Measurements from ENCODE around the gene P2RX5.

The P2RX5 gene

GRCh38 chr17:3695129-3695722, 729 bp downstream of the P2RX5 start:
- H3K36me3 ChIP-seq (ENCODE audit: control insufficient read depth, insufficient read depth, low read length), result no peaks in the 10 kb centered on the region
- H3K27ac ChIP-seq (ENCODE audit: insufficient read depth, low read depth, low read length, poor library complexity, severe bottlenecking), result no peak overlapping the region
- WGBS, 2 experiments, result 24 to 27% methylated on average over 16 of the region's 17 CpGs
- no peaks in the 10 kb centered on the region for H3K9me3 ChIP-seq (ENCODE audit: control insufficient read depth, low read length)
- H3K4me3 ChIP-seq (ENCODE audit: insufficient read depth, low read depth, low read length), result no peak overlapping the region
- H3K4me1 ChIP-seq (ENCODE audit: control insufficient read depth, insufficient read depth, low read length), result peaks cover 3% of the 10 kb centered on the region
- peaks cover 51% of the 10 kb centered on the region for H3K27me3 ChIP-seq (ENCODE audit: control insufficient read depth, insufficient read depth, low read length, poor library complexity, severe bottlenecking)

GRCh38 chr17:3693829-3694231, 2.1 kb downstream of the P2RX5 start:
- Histone ChIP-seq H3K4me1 (ENCODE audit: control insufficient read depth, insufficient read depth, low read length) (peaks cover 3% of the 10 kb centered on the region), H3K9me3 (ENCODE audit: control insufficient read depth, low read length) (no peaks in the 10 kb centered on the region), H3K36me3 (ENCODE audit: control insufficient read depth, insufficient read depth, low read length) (no peaks in the 10 kb centered on the region), H3K27ac (ENCODE audit: insufficient read depth, low read depth, low read length, poor library complexity, severe bottlenecking) (no peak overlapping the region), H3K27me3 (ENCODE audit: control insufficient read depth, insufficient read depth, low read length, poor library complexity, severe bottlenecking) (peaks cover 51% of the 10 kb centered on the region), H3K4me3 (ENCODE audit: insufficient read depth, low read depth, low read length) (no peak overlapping the region)
- 89 to 91% methylated on average over 9 of the region's 9 CpGs for WGBS, 2 experiments

GRCh38 chr17:3693141-3693540, 2.8 kb downstream of the P2RX5 start:
- Histone ChIP-seq H3K4me3 (ENCODE audit: insufficient read depth, low read depth, low read length) (no peak overlapping the region), H3K27ac (ENCODE audit: insufficient read depth, low read depth, low read length, poor library complexity, severe bottlenecking) (no peak overlapping the region), H3K4me1 (ENCODE audit: control insufficient read depth, insufficient read depth, low read length) (peaks cover 6% of the 10 kb centered on the region), H3K9me3 (ENCODE audit: control insufficient read depth, low read length) (no peaks in the 10 kb centered on the region), H3K27me3 (ENCODE audit: control insufficient read depth, insufficient read depth, low read length, poor library complexity, severe bottlenecking) (peaks cover 46% of the 10 kb centered on the region), H3K36me3 (ENCODE audit: control insufficient read depth, insufficient read depth, low read length) (no peaks in the 10 kb centered on the region)
- 89 to 92% methylated on average over 4 of the region's 4 CpGs for WGBS, 2 experiments

GRCh38 chr17:3692346-3692745, 3.6 kb downstream of the P2RX5 start:
- Histone ChIP-seq H3K36me3 (ENCODE audit: control insufficient read depth, insufficient read depth, low read length) (no peaks in the 10 kb centered on the region), H3K27me3 (ENCODE audit: control insufficient read depth, insufficient read depth, low read length, poor library complexity, severe bottlenecking) (peaks cover 38% of the 10 kb centered on the region), H3K27ac (ENCODE audit: insufficient read depth, low read depth, low read length, poor library complexity, severe bottlenecking) (no peak overlapping the region), H3K4me1 (ENCODE audit: control insufficient read depth, insufficient read depth, low read length) (peaks cover 6% of the 10 kb centered on the region), H3K9me3 (ENCODE audit: control insufficient read depth, low read length) (no peaks in the 10 kb centered on the region), H3K4me3 (ENCODE audit: insufficient read depth, low read depth, low read length) (no peak overlapping the region)
- WGBS, 2 experiments, result 86 to 92% methylated on average over 9 of the region's 9 CpGs

- peaks cover 31% of the 10 kb centered on the region for H3K27me3 ChIP-seq (ENCODE audit: control insufficient read depth, insufficient read depth, low read length, poor library complexity, severe bottlenecking)
- H3K4me3 ChIP-seq (ENCODE audit: insufficient read depth, low read depth, low read length), result no peak overlapping the region
- H3K36me3 ChIP-seq (ENCODE audit: control insufficient read depth, insufficient read depth, low read length), result no peaks in the 10 kb centered on the region
- no peaks in the 10 kb centered on the region for H3K9me3 ChIP-seq (ENCODE audit: control insufficient read depth, low read length)
- peaks cover 6% of the 10 kb centered on the region for H3K4me1 ChIP-seq (ENCODE audit: control insufficient read depth, insufficient read depth, low read length)
- no peak overlapping the region for H3K27ac ChIP-seq (ENCODE audit: insufficient read depth, low read depth, low read length, poor library complexity, severe bottlenecking)
- 91% methylated on average over 16 of the region's 16 CpGs for WGBS, 2 experiments
Measured at GRCh38 chr17:3691617-3692067, 4.3 kb downstream of the P2RX5 start.

- Histone ChIP-seq H3K36me3 (ENCODE audit: control insufficient read depth, insufficient read depth, low read length) (no peaks in the 10 kb centered on the region), H3K27ac (ENCODE audit: insufficient read depth, low read depth, low read length, poor library complexity, severe bottlenecking) (no peak overlapping the region), H3K27me3 (ENCODE audit: control insufficient read depth, insufficient read depth, low read length, poor library complexity, severe bottlenecking) (peaks cover 17% of the 10 kb centered on the region), H3K9me3 (ENCODE audit: control insufficient read depth, low read length) (no peaks in the 10 kb centered on the region), H3K4me1 (ENCODE audit: control insufficient read depth, insufficient read depth, low read length) (peaks cover 6% of the 10 kb centered on the region), H3K4me3 (ENCODE audit: insufficient read depth, low read depth, low read length) (no peak overlapping the region)
- WGBS, 2 experiments, result 87 to 89% methylated on average over 22 of the region's 22 CpGs
Measured at GRCh38 chr17:3690094-3690715, 5.8 kb downstream of the P2RX5 start.

- H3K27ac ChIP-seq (ENCODE audit: insufficient read depth, low read depth, low read length, poor library complexity, severe bottlenecking), result no peak overlapping the region
- H3K36me3 ChIP-seq (ENCODE audit: control insufficient read depth, insufficient read depth, low read length), result no peaks in the 10 kb centered on the region
- H3K4me3 ChIP-seq (ENCODE audit: insufficient read depth, low read depth, low read length), result no peak overlapping the region
- no peaks in the 10 kb centered on the region for H3K9me3 ChIP-seq (ENCODE audit: control insufficient read depth, low read length)
- 94 to 95% methylated on average over 44 of the region's 44 CpGs for WGBS, 2 experiments
- H3K27me3 ChIP-seq (ENCODE audit: control insufficient read depth, insufficient read depth, low read length, poor library complexity, severe bottlenecking), result peaks cover 9% of the 10 kb centered on the region
- peaks cover 4% of the 10 kb centered on the region for H3K4me1 ChIP-seq (ENCODE audit: control insufficient read depth, insufficient read depth, low read length)
Measured at GRCh38 chr17:3689262-3690093, 6.5 kb downstream of the P2RX5 start.

- H3K4me3 ChIP-seq (ENCODE audit: insufficient read depth, low read depth, low read length), result no peak overlapping the region
- WGBS, 2 experiments, result 72 to 76% methylated on average over 11 to 12 of the region's 14 CpGs
- H3K4me1 ChIP-seq (ENCODE audit: control insufficient read depth, insufficient read depth, low read length), result peaks cover 4% of the 10 kb centered on the region
- H3K27ac ChIP-seq (ENCODE audit: insufficient read depth, low read depth, low read length, poor library complexity, severe bottlenecking), result no peak overlapping the region
- H3K9me3 ChIP-seq (ENCODE audit: control insufficient read depth, low read length), result no peaks in the 10 kb centered on the region
- no peaks in the 10 kb centered on the region for H3K36me3 ChIP-seq (ENCODE audit: control insufficient read depth, insufficient read depth, low read length)
- peaks cover 3% of the 10 kb centered on the region for H3K27me3 ChIP-seq (ENCODE audit: control insufficient read depth, insufficient read depth, low read length, poor library complexity, severe bottlenecking)
Measured at GRCh38 chr17:3688852-3689261, 7.1 kb downstream of the P2RX5 start.

GRCh38 chr17:3688027-3688553, 7.9 kb downstream of the P2RX5 start:
- Histone ChIP-seq H3K36me3 (ENCODE audit: control insufficient read depth, insufficient read depth, low read length) (no peaks in the 10 kb centered on the region), H3K4me1 (ENCODE audit: control insufficient read depth, insufficient read depth, low read length) (peaks cover 4% of the 10 kb centered on the region), H3K9me3 (ENCODE audit: control insufficient read depth, low read length) (no peaks in the 10 kb centered on the region), H3K27me3 (ENCODE audit: control insufficient read depth, insufficient read depth, low read length, poor library complexity, severe bottlenecking) (no peaks in the 10 kb centered on the region), H3K27ac (ENCODE audit: insufficient read depth, low read depth, low read length, poor library complexity, severe bottlenecking) (no peak overlapping the region), H3K4me3 (ENCODE audit: insufficient read depth, low read depth, low read length) (no peak overlapping the region)
- 66 to 69% methylated on average over 19 of the region's 19 CpGs for WGBS, 2 experiments

GRCh38 chr17:3685174-3685573, 10.8 kb downstream of the P2RX5 start:
- peaks cover 4% of the 10 kb centered on the region for H3K4me1 ChIP-seq (ENCODE audit: control insufficient read depth, insufficient read depth, low read length)
- no peaks in the 10 kb centered on the region for H3K9me3 ChIP-seq (ENCODE audit: control insufficient read depth, low read length)
- no peaks in the 10 kb centered on the region for H3K36me3 ChIP-seq (ENCODE audit: control insufficient read depth, insufficient read depth, low read length)
- 86 to 87% methylated on average over 12 to 13 of the region's 13 CpGs for WGBS, 2 experiments
- H3K27me3 ChIP-seq (ENCODE audit: control insufficient read depth, insufficient read depth, low read length, poor library complexity, severe bottlenecking), result no peaks in the 10 kb centered on the region
- H3K4me3 ChIP-seq (ENCODE audit: insufficient read depth, low read depth, low read length), result no peak overlapping the region
- no peak overlapping the region for H3K27ac ChIP-seq (ENCODE audit: insufficient read depth, low read depth, low read length, poor library complexity, severe bottlenecking)

Data from ectodermal cell (in vitro differentiated cells).